NCI-H748 (cell line): Measurements from ENCODE around the gene TRAPPC10.
"Not testable (repeated sequence)": the region's sequence is repeated elsewhere in the genome, so short reads cannot be mapped to it uniquely, and the experiment has no call there.

ENCODE experiments used
- DNase-seq: peaks from one replicate; lab custom pipeline; 2025; ENCODE audit not compliant: unreplicated experiment; lab: John Stamatoyannopoulos, UW

TRAPPC10 gene

GRCh38 chr21:44140552-44140932, 128.4 kb downstream of the TRAPPC10 start:
- DNase-seq = not testable (repeated sequence)

DNA sequence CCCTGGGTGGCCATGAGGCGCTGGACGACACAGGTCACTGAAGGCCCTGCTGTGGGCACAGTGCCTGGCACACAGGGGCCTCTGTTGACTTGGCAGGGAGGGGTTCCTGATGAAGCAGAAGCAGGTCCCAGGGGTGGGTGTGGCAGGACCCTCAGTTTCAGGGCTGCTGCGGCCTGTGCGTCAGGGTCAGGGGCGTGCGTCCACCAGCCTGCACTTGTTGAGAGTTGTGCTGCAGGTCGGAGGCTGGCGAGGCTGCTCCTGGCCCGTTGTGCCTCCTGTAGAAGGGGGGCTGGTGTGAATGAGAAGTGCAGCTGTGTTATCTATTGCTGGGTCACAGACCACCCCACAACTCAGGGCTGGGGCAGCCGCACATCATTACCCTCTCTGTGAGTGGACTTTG, 130.4 kb downstream of the TRAPPC10 start:
- not testable (repeated sequence) for DNase-seq

GRCh38 chr21:44143380-44143779, 131.3 kb downstream of the TRAPPC10 start:
- DNase-seq = not testable (repeated sequence)

- DNase-seq = not testable (repeated sequence)
Observed at GRCh38 chr21:44143996-44144395, 131.9 kb downstream of the TRAPPC10 start.

- DNase-seq = not testable (repeated sequence)
Observed at GRCh38 chr21:44144784-44145602, 132.9 kb downstream of the TRAPPC10 start.

- DNase-seq = not testable (repeated sequence)
Observed at GRCh38 chr21:44145616-44146015, 133.5 kb downstream of the TRAPPC10 start.

DNA sequence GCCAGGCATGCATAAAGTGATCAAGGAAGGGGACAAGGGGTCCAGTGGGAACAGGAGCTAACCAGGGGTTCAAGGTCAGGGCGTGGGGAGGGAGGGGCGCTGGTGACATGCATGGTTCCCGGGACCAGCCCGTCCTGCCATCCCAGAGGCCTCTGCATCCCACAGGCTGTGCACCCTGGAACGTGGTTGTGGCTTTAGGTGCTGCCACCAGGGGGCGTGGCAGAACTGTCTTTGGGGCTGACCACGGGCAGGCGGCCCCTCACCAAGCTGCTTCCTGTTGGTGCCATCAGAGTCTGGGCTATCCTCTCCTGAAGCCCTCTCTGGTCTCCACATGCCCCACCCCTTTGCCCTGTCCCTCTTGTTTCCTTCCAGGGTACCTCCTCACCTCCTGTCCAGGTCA, 135.0 kb downstream of the TRAPPC10 start:
- DNase-seq = not testable (repeated sequence)

- DNase-seq = not testable (repeated sequence)
Observed at GRCh38 chr21:44150255-44150654, 138.1 kb downstream of the TRAPPC10 start.

DNA sequence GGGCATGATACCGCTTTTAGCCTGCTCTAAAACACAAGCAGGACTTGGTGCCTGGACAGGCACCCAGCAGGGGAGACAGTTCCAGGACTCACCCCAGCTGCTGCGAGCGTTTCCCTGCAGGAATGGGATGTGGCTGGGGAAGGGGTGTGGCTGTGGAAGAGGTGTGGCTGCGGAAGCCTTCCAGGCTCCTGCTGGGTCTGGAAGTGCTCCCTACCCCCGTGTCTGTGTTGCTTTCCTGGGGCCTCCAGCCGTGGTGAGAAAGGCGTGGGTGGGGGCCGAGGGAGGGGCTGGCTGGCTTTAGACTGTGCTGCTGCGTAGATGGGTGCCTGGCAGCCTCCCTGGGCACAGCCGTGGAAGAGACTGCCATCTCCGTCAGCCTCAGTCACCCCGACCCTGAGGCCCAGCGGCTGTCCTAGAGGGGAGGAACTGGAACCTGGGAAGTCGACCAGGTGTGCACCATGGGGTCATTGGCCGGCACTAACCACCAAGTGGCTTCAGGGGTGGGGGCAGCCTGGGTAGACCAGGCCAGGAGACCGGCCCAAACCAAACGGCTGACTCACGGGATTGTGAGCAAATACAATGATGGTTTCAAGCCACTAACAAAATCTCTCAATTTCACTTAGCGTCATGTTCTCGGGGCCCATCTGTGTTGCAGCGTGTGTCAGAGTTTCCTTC, 141.2 kb downstream of the TRAPPC10 start:
- DNase-seq = not testable (repeated sequence)

GRCh38 chr21:44153889-44154228, 141.8 kb downstream of the TRAPPC10 start:
- not testable (repeated sequence) for DNase-seq

DNA sequence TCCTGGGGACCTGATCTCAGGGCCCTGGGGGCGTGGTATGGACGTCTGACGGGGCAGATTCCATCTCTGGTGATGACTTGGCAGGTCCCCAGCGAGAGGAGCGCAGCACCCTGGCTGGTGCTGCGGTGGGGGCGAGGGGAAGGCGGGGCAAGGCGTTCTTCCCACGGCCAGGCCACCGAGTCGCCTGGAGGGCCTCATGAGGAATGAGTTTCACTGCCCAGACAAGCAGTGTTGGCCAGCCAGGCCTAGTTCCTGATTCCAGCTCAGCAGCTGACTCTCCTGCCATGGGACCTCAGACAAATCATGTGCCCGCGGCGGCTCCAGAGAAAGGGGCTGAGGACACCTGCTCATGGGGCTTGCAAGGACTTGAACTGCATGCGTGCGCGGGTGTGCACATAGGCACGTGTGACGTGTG, 142.7 kb downstream of the TRAPPC10 start:
- not testable (repeated sequence) for DNase-seq

- not testable (repeated sequence) for DNase-seq
Observed at GRCh38 chr21:44155231-44155993, 143.3 kb downstream of the TRAPPC10 start.

- DNase-seq = not testable (repeated sequence)
Observed at GRCh38 chr21:44155994-44156380, 143.9 kb downstream of the TRAPPC10 start.
